Activated CD4-positive, alpha-beta T cell treated with anti-CD3 and anti-CD28 coated beads, Interleukin-2, amount 50 U/mL, for 1 hour (primary cell): ENCODE data around the gene CHD6.

Experiments
- DNase-seq: peaks from one replicate; pipeline ENCODE4 v3.0.0-alpha.2; 2020

The CHD6 gene

GRCh38 chr20:41418739-41419293 is 199.4 kb downstream of the CHD6 start:
- no peak for DNase-seq

GRCh38 chr20:41418031-41418430 is 200.1 kb downstream of the CHD6 start:
- DNase-seq: no peak

- DNase-seq: no peak
Measured at GRCh38 chr20:41415191-41415590, 203.0 kb downstream of the CHD6 start.

GRCh38 chr20:41413169-41413568 is 205.0 kb downstream of the CHD6 start:
- no peak for DNase-seq

DNA sequence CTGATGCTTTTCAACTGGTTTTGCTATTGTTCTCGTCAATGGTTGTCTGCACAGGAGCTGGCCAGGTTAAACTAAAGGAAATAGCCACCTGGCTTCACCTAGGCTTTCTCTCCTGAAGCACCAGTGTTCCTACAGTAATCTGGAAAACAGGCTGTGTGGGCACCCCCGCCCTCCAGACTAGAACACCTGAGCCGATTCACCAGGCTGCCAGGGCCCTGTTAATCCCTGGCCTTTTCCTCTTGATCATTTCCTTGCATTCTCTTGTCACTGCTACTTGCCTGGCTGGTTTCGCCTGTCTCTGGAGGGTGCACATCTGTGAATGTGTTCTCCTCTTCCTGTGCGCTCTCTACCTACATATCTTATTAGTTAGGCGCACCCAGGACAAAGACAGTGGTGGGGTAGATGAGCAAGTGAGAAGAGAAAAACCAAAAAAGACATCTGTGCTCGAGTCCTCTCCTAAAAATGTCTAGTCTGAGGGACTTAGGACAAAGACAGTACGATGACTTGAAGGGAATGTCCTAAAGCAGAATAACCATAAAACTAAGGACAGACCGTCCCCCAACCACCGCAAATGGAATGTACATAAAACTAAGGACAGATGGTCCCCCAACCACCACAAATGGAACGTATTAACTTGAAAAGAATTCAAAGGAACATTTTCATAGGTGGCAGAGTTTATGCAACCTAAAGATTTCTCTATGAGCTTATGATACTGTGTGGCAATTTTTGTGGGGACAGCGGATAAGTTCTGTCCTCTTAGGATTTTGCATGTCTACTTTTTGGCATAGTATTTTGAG is 205.7 kb downstream of the CHD6 start:
- DNase-seq: no peak

- no peak for DNase-seq
Measured at GRCh38 chr20:41411391-41411847, 206.8 kb downstream of the CHD6 start.

DNA sequence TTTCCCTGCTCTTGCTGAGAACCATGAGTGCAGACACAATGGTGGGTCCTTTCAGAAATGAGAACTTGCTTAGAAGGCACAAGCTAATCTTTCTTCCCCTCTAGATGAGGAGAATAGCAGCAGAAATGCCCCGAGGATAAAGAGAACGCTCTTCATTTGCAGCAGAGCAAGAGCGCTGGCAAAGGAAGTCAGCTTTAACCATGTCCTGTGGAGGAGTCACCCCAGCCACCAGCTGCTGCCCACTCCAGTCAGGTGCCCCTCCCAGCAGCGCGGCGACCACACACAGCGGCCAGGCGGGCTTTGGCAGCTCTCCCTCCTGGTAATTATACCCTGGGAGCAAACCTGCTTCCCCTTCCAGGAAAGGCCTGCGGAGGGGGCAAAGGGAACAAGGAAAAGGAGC is 209.2 kb downstream of the CHD6 start:
- DNase-seq: no peak

GRCh38 chr20:41408156-41408794 is 209.9 kb downstream of the CHD6 start:
- DNase-seq: no peak

DNA sequence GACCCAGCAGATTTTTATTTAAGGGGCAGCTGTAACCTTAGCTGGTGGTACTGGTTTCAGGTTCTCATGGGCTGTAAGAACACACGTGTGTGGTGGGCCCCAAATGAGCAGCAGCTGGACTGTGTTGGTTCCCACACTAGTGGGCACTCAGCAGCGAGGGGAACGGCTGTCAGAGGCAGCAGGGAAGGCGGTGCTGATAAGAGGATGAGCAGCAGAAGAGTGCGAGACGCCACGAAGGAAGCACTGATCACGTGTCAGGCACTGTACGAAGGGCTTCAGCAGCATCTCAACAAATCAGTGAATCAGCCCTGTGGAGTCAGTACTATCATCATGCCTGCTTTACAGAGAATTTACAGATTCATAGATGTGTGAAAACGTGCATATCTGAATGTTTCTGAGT is 210.6 kb downstream of the CHD6 start:
- DNase-seq: no peak

GRCh38 chr20:41406896-41407444 is 211.2 kb downstream of the CHD6 start:
- no peak for DNase-seq

DNA sequence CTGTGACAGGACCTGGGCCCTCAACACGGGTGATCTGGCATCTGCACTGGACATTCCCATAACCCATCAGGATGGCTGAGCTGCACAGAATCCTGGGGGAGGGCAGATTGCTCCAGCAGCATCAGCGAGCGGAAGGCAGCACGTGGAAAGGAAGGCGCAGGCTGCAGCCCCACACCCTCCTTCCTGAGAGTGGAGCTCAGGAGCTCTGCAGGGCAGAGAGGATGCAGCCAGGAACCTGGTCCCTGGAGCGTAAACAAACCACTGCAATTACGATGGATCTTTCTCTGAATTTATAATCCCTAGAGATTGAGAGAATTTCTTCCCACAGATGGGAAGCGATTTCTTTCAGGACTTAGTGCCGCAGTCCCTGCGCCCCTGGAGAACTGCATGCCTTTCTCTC is 211.8 kb downstream of the CHD6 start:
- DNase-seq: no peak

- no peak for DNase-seq
Measured at GRCh38 chr20:41405436-41405835, 212.7 kb downstream of the CHD6 start.

DNA sequence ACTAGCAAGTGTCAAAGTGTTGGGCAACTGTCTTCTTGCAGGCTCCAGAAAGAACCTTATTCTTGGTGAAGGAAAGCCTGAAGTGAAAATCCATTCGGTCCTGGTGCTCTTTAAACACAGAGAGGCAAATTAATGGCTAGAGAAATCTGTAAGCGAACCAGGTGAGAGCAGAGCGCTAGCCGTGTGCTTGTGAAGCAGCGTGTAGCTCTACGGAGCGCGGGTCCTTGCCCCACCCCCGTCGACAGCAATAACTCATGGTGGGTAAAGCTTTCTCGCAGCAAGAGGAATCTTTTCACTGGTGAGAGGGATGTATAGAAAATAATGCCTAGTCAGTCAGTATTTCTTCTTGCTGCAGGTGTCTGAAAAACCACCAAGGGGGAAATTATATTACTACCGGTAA is 214.6 kb downstream of the CHD6 start:
- DNase-seq: no peak

DNA sequence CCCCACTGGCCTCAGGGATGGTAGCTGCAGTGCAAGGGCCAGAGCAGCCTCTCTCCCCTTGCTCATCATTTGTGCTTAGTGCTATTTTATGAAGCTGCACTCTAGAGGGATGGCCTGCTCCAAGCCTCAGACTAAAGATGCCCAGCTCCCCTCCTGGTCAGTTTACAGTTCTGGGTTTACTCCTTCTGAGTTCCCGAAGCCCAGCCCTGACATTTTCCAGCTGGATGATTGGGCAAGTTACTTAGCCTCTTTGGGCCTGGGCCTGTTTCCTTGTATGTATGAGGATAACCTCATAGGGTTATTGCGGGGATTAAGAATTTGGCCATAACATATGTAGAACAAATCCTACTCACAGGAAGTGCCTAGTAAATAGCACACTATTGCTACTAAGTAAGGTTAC is 219.8 kb downstream of the CHD6 start:
- no peak for DNase-seq

DNA sequence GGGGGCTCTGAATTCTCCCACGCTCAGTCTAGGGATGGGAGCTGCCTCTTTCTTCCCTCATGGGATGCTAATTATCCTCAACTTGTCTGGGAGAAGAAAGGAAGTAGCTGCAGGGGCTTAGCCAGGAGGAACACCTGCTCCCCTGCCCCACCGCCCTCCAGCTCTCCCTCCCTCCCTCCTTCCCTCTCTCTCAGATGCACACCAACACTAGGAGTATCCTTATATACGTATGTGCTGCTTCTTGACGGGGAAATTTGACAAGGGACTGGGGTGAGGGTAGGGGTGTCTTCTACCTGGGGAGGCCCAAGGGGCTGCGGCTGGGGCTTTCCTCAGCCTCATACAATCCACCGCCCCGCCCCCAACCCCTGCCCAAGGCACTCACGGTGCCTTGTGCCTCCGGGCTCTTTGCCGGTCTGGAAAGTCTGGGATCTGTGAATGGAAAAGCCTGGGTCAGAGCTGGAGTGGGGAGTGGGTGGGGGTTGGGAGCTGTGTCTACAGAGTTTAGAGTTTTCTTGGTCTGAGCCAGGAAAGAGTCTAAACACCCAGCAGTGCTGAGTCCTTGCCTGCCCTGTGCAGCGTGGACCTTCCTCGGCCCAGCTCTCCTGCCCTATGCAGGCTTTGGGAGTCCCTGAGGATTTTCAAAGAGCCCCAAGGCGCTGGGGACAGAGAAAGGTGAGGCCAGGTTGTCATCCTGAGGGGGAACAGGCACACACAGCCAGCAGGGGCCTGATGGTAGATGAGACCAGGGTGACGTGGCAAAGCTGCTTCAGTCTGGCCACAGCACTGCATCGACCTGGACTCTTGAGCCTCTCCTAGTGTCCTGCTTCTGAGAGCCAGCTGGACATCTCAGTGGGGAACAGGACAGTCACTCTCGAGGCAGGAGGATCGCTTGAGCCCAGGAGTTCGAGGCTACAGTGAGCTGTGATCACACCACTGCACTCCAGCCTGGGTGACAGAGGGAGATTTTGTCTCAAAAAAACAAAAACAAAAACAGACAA is 222.2 kb downstream of the CHD6 start:
- no peak for DNase-seq

DNA sequence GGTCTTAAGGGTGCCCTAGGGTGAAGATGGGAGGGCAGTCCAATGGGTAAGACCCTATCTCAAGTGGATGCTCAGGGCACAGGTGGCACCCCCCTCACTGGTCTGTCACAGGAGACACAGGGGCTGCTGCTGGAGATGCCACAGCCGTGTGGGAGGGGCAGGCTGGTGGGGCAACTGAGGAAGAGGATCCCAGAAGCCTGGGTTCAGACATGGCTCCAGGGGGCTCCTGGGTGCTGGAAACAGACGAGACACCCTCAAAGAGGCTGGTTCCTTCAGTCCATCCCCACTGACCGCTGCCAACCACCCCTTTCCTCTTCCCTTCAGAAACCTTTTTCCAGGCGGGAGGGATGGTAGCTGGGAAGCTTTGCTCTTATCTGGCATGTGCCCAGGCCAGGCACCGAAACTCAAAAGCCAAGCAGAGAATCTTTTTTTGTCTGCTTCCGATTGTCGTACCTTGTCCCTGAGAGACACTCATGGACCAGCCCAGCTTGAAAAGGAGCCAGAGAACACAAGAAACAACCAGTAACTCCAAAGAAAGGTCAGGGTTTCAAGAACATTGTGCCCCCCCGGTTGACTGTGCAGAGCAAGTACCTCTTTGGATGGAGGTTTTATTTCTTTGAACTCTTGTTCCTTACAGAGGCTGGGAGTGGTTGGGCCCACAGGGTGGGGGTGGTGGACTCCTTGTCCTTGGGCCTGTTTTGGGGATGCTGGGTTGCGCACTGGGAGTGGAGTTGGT is 223.1 kb downstream of the CHD6 start:
- DNase-seq: no peak

DNA sequence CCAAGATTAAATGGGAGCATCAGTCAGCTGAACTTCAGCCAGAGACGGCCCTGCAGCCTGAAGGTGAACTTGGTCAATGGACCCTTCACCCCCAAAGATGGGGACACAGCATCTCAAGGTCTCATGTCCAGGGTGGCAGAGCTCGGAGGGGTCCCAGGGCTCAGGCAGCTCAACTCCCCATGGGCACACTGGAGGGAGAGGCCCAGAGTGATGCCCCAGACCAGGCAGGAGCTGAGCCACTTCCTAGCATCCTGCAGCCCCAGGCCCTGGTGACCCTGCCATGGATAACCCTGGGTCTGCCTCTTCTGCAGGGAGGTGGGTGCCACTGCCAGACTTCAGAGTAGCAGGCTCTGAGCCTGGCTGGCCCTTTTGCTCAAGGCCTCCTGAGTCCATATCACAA is 224.1 kb downstream of the CHD6 start:
- no peak for DNase-seq

DNA sequence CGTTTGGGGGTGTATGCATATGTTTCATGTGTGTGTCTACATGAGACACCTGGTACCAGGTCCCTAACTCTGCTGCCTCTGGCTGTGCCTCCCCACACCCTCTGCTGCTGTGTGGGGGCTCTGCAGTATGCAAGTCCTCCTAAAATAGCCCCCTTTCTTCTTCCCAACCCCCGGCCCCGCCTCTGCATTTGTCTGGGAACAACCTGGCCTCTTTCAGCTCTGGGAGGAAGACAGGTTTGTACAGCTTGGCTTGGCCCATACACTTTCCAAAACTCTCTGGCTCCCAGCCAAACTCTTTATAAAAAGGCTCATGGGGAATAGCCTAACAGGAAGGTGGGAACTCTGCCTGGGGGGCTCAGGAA is 224.5 kb downstream of the CHD6 start:
- DNase-seq: no peak

GRCh38 chr20:41392871-41393704 is 225.1 kb downstream of the CHD6 start:
- no peak for DNase-seq

DNA sequence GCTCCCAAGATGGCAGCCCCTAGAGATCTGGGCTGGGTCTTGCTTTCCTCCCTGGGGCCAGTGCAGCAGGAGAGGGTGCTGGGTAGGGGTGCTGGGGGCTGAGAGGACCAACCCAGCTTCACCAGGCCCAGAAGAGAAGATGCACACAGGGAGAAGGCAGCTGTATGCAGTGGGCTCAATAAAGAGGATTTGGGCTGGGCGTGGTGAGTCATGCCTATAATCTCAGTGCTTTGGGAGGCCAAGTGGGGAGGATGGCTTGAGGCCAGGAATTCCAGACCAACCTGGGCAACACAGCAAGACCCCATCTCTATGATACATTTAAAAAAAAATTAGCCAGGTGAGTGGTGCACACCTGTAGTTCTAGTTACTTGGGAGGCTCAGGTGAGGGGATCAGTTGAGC is 225.9 kb downstream of the CHD6 start:
- DNase-seq: no peak

- no peak for DNase-seq
Measured at GRCh38 chr20:41391587-41392001, 226.6 kb downstream of the CHD6 start.
